ENCODE data around the gene TUBB2B.
"Not testable (repeated sequence)": the region's sequence is repeated elsewhere in the genome, so short reads cannot be mapped to it uniquely, and the experiment has no call there.

The TUBB2B gene

GRCh38 chr6:3199382-3199781, 28.1 kb downstream of the TUBB2B start:
- DNase-seq (ENCODE audit: extremely low read depth, low read depth), result no peak
- TF ChIP-seq CTCF (IDR thresholded peaks at IDR 0.05; ENCODE audit: low read depth, low read length), result no peak

- not testable (repeated sequence) for DNase-seq (ENCODE audit: extremely low read depth, low read depth)
These were observed 29.7 kb downstream of the TUBB2B start for GRCh38 chr6:3197734-3198133.

GRCh38 chr6:3196770-3197169, 30.7 kb downstream of the TUBB2B start:
- TF ChIP-seq CTCF (IDR thresholded peaks at IDR 0.05; ENCODE audit: low read depth, low read length), result no peak

GRCh38 chr6:3195695-3196497, 31.6 kb downstream of the TUBB2B start:
- no peak for TF ChIP-seq CTCF (IDR thresholded peaks at IDR 0.05; ENCODE audit: low read depth, low read length)
- no peak for DNase-seq (ENCODE audit: extremely low read depth, low read depth)

More at GRCh38 chr6:3196770-3197169, 30.7 kb downstream of the TUBB2B start:
- DNase-seq (ENCODE audit: extremely low read depth, low read depth), result no peak

GRCh38 chr6:3195420-3195694, 32.1 kb downstream of the TUBB2B start:
- TF ChIP-seq CTCF (IDR thresholded peaks at IDR 0.05; ENCODE audit: low read depth, low read length), result no peak
- DNase-seq (ENCODE audit: extremely low read depth, low read depth), result no peak

GRCh38 chr6:3194535-3195419, 32.7 kb downstream of the TUBB2B start:
- DNase-seq (ENCODE audit: extremely low read depth, low read depth), result no peak

More at GRCh38 chr6:3194535-3195419, 32.7 kb downstream of the TUBB2B start:
- TF ChIP-seq CTCF (IDR thresholded peaks at IDR 0.05; ENCODE audit: low read depth, low read length), result no peak

All from AG09319 (cell line).